DMS53 (cell line): Measurements from ENCODE around the gene COTL1.
"Not testable (repeated sequence)": the region's sequence is repeated elsewhere in the genome, so short reads cannot be mapped to it uniquely, and the experiment has no call there.

Experiments used
- DNase-seq: peaks from one replicate; lab custom pipeline; 2025; lab: John Stamatoyannopoulos, UW

COTL1 gene

GRCh38 chr16:84528322-84528721, 89.6 kb downstream of the COTL1 start:
- no peak for DNase-seq

- no peak for DNase-seq
Observed at GRCh38 chr16:84527532-84528269, 90.2 kb downstream of the COTL1 start.

- DNase-seq: no peak
Observed at GRCh38 chr16:84526794-84527531, 90.9 kb downstream of the COTL1 start.

GRCh38 chr16:84524941-84525581, 92.8 kb downstream of the COTL1 start:
- not testable (repeated sequence) for DNase-seq

GRCh38 chr16:84524346-84524920, 93.4 kb downstream of the COTL1 start:
- DNase-seq: no peak

GRCh38 chr16:84521497-84521770, 96.4 kb downstream of the COTL1 start:
- DNase-seq: no peak

GRCh38 chr16:84520725-84521496, 97.0 kb downstream of the COTL1 start:
- peak; percentile 98 for DNase-seq

- no peak for DNase-seq
Observed at GRCh38 chr16:84519855-84520254, 98.0 kb downstream of the COTL1 start.

GRCh38 chr16:84518804-84519341, 99.0 kb downstream of the COTL1 start:
- peak; percentile 95 for DNase-seq

- peak; percentile 50 for DNase-seq
Observed at GRCh38 chr16:84518220-84518619, 99.7 kb downstream of the COTL1 start.

- no peak for DNase-seq
Observed at GRCh38 chr16:84517366-84517765, 100.5 kb downstream of the COTL1 start.
